ENCODE measurements around the gene GRID1. TPM values are rescaled to one million over a fixed set of nuclear protein-coding genes. Genes with fewer than 3 reads are reported as not detected.

The GRID1 gene
- total and polyA plus RNA-seq, 8 donors: 0.31 to 8.5 (median 1.0) TPM; not detected in 1

- intact Hi-C loops (cut with DNase I; ENCODE audit: low total_unique reads): no loop called here
- TF ChIP-seq POLR2AphosphoS5 (IDR thresholded peaks at IDR 0.05) (no peak), EP300 (IDR thresholded peaks at IDR 0.05) (no peak), POLR2A (IDR thresholded peaks at IDR 0.05) (no peak), CTCF (IDR thresholded peaks at IDR 0.05) (no peak)
- Histone ChIP-seq H3K9me3 (no peaks in the 10 kb centered on the region), H3K4me3 (no peak overlapping the region), H3K36me3 (no peaks in the 10 kb centered on the region), H3K4me1 (no peaks in the 10 kb centered on the region), H3K27ac (no peak overlapping the region), H3K27me3 (no peaks in the 10 kb centered on the region)
- DNase-seq: no peak
- 50 to 71% (median 52%) methylated on average over 2 to 3 of the region's 3 CpGs for WGBS, 5 donors
These were observed 325.5 kb downstream of the GRID1 start for GRCh38 chr10:86041116-86041515.

GRCh38 chr10:86038371-86038770 is 328.2 kb downstream of the GRID1 start:
- no peak for DNase-seq

GRCh38 chr10:86037096-86037495 is 329.5 kb downstream of the GRID1 start:
- no peaks in the 10 kb centered on the region for H3K9me3 ChIP-seq
- DNase-seq: no peak
- H3K36me3 ChIP-seq: no peaks in the 10 kb centered on the region

More at GRCh38 chr10:86038371-86038770, 328.2 kb downstream of the GRID1 start:
- WGBS, 5 donors: 87 to 97% (median 92%) methylated on average over 1 of the region's 1 CpG
- Histone ChIP-seq H3K27ac (no peak overlapping the region), H3K9me3 (no peaks in the 10 kb centered on the region), H3K27me3 (no peaks in the 10 kb centered on the region), H3K36me3 (no peaks in the 10 kb centered on the region), H3K4me3 (no peak overlapping the region), H3K4me1 (no peaks in the 10 kb centered on the region)
- TF ChIP-seq POLR2A (IDR thresholded peaks at IDR 0.05): no peak
- no peak for TF ChIP-seq POLR2AphosphoS5 (IDR thresholded peaks at IDR 0.05)
- TF ChIP-seq CTCF (IDR thresholded peaks at IDR 0.05): no peak
- TF ChIP-seq EP300 (IDR thresholded peaks at IDR 0.05): no peak
- intact Hi-C loops (cut with DNase I; ENCODE audit: low total_unique reads): no loop called here

GRCh38 chr10:86036544-86036831 is 330.1 kb downstream of the GRID1 start:
- Histone ChIP-seq H3K36me3 (no peaks in the 10 kb centered on the region), H3K27me3 (no peaks in the 10 kb centered on the region), H3K9me3 (no peaks in the 10 kb centered on the region), H3K27ac (no peak overlapping the region), H3K4me1 (no peaks in the 10 kb centered on the region), H3K4me3 (no peak overlapping the region)
- DNase-seq: no peak
- 59 to 73% (median 67%) methylated on average over 5 of the region's 5 CpGs for WGBS, 5 donors
- intact Hi-C loops (cut with DNase I; ENCODE audit: low total_unique reads): no loop called here
- TF ChIP-seq POLR2A (IDR thresholded peaks at IDR 0.05) (no peak), POLR2AphosphoS5 (IDR thresholded peaks at IDR 0.05) (no peak), CTCF (IDR thresholded peaks at IDR 0.05) (no peak), EP300 (IDR thresholded peaks at IDR 0.05) (no peak)

More at GRCh38 chr10:86037096-86037495, 329.5 kb downstream of the GRID1 start:
- no peak overlapping the region for H3K4me3 ChIP-seq
- H3K27me3 ChIP-seq: no peaks in the 10 kb centered on the region
- TF ChIP-seq EP300 (IDR thresholded peaks at IDR 0.05): no peak
- no peak for TF ChIP-seq POLR2A (IDR thresholded peaks at IDR 0.05)
- no peak for TF ChIP-seq POLR2AphosphoS5 (IDR thresholded peaks at IDR 0.05)
- H3K4me1 ChIP-seq: no peaks in the 10 kb centered on the region
- H3K27ac ChIP-seq: no peak overlapping the region
- intact Hi-C loops (cut with DNase I; ENCODE audit: low total_unique reads): no loop called here
- WGBS, 5 donors: 75 to 88% (median 86%) methylated on average over 5 of the region's 5 CpGs

GRCh38 chr10:86035791-86036543 is 330.6 kb downstream of the GRID1 start:
- WGBS, 5 donors: 76 to 86% (median 77%) methylated on average over 11 of the region's 11 CpGs
- no peak overlapping the region for H3K27ac ChIP-seq
- no peak overlapping the region for H3K4me3 ChIP-seq
- H3K9me3 ChIP-seq: no peaks in the 10 kb centered on the region
- TF ChIP-seq POLR2A (IDR thresholded peaks at IDR 0.05) (no peak), EP300 (IDR thresholded peaks at IDR 0.05) (no peak), CTCF (IDR thresholded peaks at IDR 0.05) (no peak), POLR2AphosphoS5 (IDR thresholded peaks at IDR 0.05) (no peak)
- peak in 1 of 2 donors; percentile 30 for DNase-seq
- intact Hi-C loops (cut with DNase I; ENCODE audit: low total_unique reads): no loop called here
- no peaks in the 10 kb centered on the region for H3K36me3 ChIP-seq
- no peaks in the 10 kb centered on the region for H3K27me3 ChIP-seq
- H3K4me1 ChIP-seq: no peaks in the 10 kb centered on the region
